GM21528 (cell line): Measurements from ENCODE around the gene IL31.

Source experiments
- ATAC-seq: cut with Tn5 transposase; IDR thresholded peaks from one replicate; pipeline ENCODE4 v1.9.1; 2021; ENCODE audit warnings: mild to moderate bottlenecking, moderate library complexity; ENCODE audit not compliant: unreplicated experiment, low FRiP score

The IL31 gene

DNA sequence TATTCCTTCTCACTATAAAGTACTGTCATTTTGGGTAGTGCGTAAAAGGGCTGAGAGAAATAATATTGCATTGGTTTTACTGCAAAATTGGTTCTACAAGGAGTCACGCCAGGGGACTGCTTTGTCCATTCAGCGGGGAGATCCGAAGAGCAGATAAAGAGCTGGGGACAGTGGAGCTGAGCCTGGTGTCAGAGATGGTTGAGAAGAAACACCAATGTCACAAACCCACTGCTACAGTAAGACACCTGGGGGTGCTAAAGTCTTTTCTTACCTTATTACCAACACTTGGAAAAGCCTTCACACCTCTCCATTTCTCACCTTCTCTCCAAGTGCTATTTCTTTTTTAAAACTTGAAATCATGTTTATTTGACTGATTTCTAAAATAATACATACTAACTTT is 14.1 kb downstream of the IL31 start:
- no peak for ATAC-seq

DNA sequence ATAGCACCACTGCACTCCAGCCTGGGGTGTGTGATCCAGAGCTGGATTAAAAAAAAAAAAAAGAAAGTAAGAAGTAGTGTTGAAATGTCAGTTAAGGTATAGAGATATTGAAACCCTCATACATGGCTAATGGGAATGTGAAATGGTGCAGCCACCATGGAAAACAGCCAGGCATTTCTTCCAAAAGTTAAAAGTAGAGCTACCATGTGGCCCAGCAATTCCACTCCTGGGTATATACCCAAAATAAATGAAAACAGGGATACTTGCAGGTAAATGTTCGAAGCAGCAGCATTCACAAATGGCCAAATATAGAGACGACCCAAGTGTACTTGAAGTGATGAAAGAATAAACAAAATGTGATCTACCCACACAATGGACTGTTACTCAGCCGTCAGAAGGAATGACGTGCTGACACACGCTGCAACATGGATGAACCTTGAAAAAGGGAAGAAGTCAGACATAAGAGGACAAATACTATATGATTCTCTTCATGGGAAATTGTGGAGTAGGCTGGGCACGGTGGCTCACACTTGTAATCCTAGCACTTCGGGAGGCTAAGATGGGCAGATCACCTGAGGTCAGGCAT is 15.2 kb downstream of the IL31 start:
- ATAC-seq, result no peak

DNA sequence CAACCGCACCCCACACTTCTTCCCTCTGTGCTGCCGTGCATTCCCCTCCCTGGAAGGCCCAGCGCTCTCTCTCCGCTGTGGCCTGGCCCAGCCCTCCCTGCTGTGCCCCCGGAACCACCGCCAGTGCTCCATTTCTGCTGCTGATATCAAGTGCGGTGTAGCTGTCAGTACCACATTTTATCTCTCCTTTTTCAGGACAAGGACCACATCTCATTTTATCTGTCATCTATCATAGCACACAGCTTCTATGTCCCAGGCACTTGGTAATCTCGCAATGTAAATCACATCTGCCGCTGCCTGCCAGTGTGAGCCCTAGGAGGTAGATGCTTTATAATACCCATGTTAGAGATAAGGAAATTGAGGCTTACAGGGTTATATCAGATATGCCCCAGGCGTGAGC is 18.3 kb downstream of the IL31 start:
- no peak for ATAC-seq

DNA sequence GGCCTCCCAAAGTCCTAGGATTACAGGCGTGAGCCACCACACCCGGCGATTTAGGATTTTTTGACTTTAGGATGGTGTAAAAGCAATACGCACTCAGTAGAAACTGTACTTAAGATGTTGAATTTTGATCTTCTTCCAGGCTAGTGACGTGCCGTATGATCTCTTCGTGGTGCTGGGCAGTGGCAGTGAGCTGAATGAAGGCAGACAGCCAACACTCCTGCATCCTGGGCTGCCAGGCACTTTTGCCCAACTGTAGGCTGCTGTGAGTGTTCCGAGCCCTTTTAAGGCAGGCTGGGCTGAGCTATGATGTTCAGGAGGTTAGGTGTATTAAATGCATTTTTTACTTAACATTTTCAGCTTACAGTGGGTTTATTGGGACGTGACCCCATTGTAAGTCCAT is 21.3 kb downstream of the IL31 start:
- ATAC-seq, result no peak

DNA sequence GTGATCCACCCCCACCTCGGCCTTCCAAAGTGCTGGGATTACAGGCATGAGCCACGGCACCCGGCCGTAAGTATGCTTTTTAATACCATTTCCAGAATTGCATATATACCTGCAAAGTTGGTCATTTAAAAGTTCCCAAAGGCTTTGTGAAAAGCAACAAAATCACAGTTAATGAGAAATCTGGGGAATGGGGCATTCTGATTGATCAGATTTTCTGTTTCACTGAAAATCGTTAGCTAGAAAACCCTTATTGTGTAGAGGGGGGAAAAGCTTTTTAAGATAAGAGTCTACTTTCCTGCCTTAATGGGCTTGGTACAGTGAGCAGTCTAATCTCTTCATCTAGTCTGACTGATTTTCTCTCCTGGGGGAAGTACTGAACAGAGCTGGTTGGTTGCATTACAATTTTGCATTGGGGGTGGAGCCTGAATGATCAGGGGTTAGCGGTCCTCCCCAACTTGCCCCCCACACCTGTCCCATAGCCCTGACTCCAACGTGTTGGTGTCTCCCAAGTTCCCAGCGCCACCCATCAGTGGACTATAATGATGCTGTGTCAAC is 23.8 kb downstream of the IL31 start:
- ATAC-seq, result no peak

DNA sequence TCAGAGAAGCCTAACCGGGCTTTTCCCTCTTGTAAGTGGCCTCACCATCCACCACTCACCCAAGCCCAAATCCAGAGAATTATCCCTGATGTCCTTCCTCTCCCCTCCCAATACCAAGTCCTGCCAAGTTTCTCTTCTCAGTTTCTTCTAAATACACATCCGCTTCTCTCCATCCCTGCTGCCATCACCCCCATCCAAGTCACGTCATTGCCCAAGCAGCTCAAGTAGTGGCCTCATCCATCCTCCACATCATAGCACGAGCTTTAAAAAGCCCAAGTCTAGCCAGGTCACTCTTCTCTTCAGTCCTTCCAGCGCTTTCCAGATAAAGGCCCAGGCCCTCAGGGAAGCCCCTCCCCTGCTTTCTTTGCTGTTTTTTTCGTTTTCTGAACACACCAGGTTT is 25.4 kb downstream of the IL31 start:
- ATAC-seq, result no peak

DNA sequence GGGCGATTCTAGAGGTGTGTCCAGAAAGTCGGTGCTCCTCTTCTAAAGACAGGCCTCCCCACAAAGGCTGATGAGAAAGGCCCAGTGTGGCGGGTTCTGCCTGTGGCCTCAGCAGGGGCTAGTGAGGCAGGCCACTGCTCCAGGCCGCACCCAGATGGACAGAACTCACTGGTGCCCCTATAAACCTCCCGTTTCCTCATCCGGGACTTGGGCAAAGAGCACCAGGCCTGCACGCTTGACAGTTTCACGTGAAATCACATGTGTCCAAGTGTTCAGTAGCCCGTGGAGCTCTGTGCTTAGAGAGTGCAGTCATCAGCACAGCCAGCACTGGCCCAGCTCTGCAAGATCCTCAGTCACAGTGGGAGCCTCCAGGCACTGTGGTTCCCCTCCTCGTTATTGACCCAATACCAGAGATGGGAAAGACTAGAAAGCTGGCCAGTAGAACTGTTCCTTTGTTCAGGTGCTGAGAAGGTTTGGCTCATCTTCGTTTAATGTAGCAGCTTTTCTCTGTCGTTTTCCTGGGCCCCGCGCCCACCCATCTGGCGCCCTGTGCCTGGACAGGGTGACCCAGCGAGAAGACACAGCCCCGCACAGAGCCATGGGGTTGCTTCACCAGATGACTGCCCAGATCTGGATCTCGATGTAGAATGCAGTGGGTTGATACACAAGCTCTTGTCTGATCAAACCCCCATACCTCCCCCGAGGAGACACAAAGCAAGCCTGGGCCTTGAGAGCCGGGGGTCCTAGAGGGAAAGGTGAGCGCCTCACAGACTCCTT is 26.3 kb downstream of the IL31 start:
- ATAC-seq, result no peak

DNA sequence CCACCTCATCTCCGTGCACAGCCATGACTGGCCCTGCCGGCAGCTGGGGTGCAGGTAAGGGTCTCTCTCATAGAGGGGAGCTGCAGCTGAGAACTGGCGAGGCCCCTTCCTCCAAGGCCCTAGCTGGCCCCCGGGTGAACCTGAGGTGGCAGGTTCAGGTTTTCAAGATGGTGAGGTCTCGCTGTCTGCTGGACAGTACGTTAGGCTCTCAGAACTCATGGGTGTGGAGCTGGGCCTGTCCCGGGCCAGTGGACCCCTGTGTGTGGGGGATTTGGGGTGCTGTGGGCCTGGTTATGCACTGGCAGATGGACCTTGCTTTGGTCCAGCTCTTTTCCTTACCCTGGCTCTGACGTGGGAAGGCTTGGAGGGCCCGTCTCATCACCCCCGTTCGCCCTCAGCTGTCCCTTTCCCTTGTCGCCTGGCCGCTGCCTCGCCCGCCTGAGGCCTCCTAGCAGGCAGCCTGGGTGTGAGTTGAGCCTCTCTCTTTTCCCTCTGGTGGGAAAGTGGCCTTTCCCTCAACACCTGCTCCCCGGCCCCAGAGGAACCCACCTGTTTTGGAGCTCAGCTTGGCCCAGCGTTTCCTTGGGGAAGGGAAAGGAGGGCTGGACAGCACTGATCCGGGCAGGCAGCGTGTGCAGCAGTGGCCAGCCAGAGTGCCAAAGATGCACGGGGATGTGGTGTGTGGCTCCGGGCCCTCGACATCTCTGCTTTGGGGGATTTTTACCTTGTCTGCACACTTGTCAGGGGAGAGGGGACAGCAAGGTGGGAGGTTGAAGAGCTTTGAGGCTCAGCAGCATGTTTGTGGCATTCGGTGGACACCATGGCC is 28.3 kb downstream of the IL31 start:
- no peak for ATAC-seq

DNA sequence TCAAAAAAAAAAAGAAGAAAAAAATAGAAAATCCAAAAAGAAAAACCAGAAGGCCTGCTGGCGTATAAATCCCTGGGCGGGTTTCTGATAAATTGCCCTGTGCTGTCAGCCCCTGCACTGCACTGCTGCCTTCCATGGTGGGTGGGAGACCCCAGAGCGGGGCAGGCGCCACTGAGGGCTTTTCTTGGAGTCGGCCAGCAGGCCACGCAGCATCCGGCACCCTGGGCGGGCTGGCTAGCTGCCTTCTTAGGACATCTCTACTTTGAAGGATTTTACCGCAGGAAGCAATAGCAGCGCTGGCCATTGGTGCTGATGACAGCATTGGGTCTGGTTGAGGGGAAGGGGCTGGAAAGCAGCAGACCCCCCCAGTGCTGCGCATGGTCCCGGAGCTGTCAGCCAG is 29.1 kb downstream of the IL31 start:
- no peak for ATAC-seq

DNA sequence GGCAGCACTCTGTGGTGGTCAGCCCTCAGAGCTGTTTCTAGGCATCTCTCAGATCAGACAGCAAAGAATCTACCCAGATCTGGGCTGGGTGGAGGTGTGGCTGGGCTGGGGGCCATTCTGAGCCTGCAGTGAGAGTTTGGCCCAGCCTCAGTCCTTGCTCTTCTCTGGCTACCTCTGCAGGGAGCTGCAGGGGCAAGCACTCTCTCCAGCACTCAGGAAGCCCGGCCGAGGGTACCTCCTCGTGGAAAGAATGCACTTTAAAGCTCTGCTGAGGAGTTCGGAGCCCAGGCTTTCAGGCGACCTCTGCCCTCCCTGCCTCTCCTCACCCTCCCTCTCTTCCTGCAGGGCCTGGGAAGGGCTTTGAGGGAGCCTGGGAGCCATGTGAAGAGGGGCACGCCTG is 31.2 kb downstream of the IL31 start:
- ATAC-seq, result no peak

DNA sequence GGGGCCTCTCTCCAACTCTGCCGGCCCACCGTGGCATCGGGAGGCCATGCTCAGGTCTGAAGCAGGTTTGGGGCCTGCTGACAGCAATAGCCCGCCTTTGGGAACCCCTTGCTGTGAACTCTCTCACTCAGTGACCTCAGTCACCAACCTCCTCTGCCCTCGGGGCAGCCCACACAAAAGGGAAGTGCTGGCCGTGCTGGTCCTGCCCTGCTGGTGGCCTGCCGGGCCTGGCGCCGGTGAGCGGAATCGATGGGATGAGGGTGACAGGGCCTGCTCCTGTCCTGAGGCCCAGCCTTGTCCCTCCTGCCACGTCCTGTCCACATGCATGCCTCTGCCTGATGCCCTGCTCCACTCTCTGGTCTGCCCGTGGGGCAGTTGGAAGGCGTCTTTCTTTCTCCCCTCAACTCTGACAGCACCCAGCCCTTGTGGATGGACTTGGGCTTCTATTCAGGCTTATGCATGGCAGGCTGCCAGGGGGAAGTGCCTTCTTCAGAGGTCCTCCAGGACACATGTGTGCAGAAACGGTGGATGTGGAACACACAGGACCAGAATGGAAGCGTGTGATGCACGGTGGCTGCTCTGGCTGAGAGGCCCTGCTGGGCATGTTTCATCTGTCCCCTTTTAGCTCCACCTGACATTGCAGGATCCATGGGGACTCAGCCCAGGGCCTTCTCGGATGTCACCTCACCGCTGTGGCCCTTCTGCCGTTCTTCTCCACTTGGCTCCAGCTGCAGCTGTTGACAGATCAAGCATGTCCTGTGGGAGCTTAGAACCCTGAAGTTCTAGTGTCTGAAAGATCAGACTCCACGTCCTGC is 31.9 kb downstream of the IL31 start:
- no peak for ATAC-seq

DNA sequence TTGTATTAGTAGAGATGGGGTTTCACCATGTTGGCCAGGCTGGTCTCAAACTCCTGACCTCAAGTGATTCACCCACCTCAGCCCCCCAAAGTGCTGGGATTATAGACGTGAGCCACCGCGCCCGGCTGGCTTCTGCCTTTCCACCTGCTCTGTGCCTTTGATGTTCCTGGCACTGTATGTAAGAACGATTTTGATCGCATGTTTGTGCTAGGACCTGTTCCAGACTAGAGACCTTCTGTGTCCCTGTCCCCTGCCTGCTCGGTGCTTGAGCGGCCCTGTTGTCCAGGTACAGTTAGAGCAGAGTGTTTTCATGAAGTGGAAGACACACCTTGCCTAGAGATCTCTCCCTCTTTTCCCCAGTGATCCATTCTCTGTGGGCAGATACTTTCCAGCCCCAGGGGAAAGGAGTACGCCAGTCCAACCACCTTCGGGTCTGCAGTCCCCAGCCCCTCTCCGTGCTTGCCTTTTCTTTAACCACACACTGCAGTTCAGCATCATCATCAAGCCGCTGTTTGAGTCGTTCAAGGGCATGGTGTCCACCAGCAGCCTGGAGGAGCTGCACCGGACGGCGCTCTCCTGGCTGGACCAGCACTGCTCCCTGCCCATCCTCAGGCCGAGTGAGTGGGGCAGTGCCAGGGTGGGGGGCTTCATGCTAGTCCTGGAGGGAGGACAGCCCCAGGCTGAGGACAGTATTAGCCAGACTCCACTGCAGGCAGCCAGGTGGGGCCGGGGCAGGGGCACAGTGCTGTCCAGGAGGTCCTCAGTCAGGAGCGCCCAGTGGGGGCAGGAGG is 33.4 kb downstream of the IL31 start:
- ATAC-seq, result no peak

DNA sequence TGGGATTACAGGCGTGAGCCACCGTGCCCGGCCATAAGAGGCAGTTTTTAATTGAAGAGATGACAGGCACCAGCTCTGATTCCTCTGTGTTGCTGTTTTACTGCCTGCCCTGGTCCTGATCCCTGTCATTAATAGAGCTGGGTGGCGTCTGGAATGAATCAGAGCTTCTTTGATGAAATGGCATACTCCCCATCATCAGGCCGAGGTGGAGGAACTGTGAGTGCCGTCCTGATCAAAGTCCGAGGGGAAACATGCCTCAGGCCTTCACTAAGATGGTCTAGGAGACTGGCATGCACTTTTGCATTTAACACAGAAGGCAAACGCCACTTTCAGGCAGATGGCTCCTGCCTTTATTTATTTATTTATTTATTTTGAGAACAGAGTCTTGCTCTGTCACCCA is 34.1 kb downstream of the IL31 start:
- no peak for ATAC-seq

DNA sequence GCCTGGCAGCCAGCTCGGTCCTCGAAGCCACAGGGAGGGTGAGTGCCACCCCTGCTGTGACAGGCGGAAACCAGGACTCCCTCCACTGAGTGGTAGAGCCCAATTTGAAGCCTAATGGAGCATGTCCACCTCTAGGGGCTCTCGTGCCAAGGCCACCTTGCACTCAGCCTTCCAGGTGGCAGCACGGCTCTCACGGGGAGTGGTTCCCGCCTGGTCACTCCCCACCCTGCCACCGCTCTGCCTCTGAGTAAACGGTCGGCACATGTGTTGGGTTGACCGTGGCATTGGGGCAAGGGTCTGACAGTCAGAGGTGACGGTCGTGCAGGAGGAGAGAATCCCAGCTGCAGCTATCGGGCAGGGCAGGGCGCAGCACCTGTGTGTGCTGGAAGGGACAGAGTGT is 34.8 kb downstream of the IL31 start:
- ATAC-seq, result no peak

DNA sequence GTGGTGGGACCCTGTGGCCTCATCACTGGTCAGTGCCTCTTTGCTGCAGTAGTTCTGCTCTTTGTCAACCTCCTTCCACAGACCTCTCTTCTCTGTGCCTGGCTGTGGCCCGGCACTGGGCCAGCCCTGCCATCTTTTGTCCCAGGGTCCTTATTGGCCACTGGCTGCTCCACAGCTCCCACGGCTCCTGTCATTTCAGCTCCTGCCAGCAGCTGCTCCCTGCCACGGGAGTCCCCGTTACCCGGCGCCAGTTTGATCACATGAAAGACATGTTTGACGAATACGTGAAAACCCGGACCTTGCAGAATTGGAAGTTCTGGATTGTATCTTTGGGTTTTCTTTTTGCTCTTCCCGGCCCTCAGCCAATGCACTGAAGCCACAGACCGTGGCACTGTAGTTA is 35.4 kb downstream of the IL31 start:
- no peak for ATAC-seq

DNA sequence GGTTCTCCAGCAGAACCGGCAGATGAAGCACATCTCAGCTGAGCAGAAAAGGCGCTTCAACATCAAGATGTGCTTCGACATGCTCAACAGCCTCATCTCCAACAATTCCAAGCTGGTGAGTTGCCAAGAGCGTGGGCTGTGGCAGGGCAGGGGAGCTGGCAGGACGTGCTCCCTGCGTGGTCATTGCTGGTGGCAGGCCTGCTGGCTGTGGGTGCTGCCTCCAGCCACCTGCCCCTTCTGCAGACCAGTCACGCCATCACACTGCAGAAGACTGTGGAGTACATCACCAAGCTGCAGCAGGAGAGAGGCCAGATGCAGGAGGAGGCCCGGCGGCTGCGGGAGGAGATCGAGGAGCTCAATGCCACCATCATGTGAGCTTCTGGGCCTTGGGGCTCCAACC is 35.8 kb downstream of the IL31 start:
- no peak for ATAC-seq

DNA sequence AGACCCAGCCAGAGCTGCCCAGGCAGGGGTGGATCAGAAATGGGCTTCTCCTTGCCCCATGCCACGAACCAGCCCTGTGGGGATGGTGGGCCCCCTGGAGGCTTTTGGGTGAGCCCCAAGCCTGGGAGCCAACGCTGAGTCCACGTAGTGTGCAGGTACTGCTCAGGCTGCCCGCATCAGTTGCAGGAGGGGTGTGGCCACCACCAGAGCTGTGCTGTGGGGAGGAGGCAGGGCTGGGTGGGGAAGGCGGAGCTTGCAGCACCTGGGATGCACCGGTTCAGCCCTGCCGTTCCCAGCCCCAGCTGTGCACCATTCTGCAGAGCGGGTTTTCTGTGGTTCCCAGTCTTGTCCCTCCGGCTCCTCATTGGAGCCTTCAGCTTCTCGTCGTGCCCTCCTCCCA is 36.3 kb downstream of the IL31 start:
- no peak for ATAC-seq

DNA sequence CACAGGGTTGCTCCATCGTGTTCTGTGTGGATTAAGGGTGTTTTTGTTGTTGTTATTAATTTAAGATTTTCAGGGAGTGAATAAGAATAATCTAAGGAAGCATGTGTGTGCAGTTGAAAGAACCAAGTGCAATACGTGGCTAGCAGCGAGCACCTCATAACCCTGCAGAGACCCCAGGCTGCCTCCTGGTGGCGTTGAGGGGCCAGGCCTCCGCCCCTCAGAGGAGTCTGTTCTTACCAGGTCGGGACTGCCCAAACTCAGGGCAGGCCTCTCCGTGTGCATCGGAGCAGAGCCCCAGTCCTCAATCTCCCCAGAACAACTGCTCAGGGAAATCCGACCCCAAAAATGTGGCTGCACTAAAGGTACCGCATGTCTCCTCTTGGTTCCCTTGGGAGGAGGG is 36.8 kb downstream of the IL31 start:
- no peak for ATAC-seq

DNA sequence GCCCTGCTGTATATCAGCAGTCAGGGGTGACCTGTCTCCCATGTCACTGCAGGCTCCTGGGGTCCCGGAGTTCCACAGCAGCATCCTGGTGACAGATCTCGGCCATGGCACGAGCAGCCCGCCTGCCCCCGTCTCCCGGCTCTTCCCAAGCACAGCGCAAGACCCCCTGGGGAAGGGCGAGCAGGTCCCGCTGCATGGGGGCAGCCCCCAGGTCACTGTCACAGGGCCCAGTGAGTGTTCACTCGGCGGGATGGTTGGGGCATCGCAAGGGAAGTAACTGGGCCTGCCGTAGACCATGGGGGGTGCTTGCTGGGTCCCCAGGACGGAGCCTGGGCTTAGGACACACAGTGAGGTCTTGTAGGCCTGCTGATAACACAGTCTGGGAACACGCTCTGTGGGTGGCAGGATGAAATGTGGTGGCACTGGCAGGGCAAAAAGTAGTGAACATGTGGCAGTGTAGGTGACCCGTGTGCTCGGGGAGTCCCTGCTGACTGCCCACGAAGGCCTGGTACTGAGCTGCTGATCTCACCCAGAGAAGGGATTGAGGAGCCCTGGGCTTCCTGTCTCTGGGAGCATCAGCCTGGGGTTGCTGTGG is 38.5 kb downstream of the IL31 start:
- ATAC-seq, result no peak
